Measurements from ENCODE around the gene AOPEP.

AOPEP gene

GRCh38 chr9:95053611-95054570 lies 327.4 kb downstream of the AOPEP start:
- DNase-seq (ENCODE audit: low read depth in 1 of 2, low spot score in 1 of 2), result no peak

- no peak for DNase-seq (ENCODE audit: low read depth in 1 of 2, low spot score in 1 of 2)
Observed at GRCh38 chr9:95055334-95055850, 328.9 kb downstream of the AOPEP start.

- no peak for DNase-seq (ENCODE audit: low read depth in 1 of 2, low spot score in 1 of 2)
Observed at GRCh38 chr9:95055851-95056551, 329.5 kb downstream of the AOPEP start.

- no peak for DNase-seq (ENCODE audit: low read depth in 1 of 2, low spot score in 1 of 2)
Observed at GRCh38 chr9:95057101-95057500, 330.6 kb downstream of the AOPEP start.

- no peak for DNase-seq (ENCODE audit: low read depth in 1 of 2, low spot score in 1 of 2)
Observed at GRCh38 chr9:95058121-95058785, 331.8 kb downstream of the AOPEP start.

- no peak for DNase-seq (ENCODE audit: low read depth in 1 of 2, low spot score in 1 of 2)
Observed at GRCh38 chr9:95058795-95059386, 332.4 kb downstream of the AOPEP start.

- no peak for DNase-seq (ENCODE audit: low read depth in 1 of 2, low spot score in 1 of 2)
Observed at GRCh38 chr9:95060234-95060633, 333.7 kb downstream of the AOPEP start.

GRCh38 chr9:95060916-95061315 lies 334.4 kb downstream of the AOPEP start:
- no peak for DNase-seq (ENCODE audit: low read depth in 1 of 2, low spot score in 1 of 2)

GRCh38 chr9:95061916-95062595 lies 335.6 kb downstream of the AOPEP start:
- no peak for DNase-seq (ENCODE audit: low read depth in 1 of 2, low spot score in 1 of 2)

GRCh38 chr9:95062596-95063065 lies 336.1 kb downstream of the AOPEP start:
- DNase-seq (ENCODE audit: low read depth in 1 of 2, low spot score in 1 of 2), result no peak

GRCh38 chr9:95063300-95063699 lies 336.8 kb downstream of the AOPEP start:
- DNase-seq (ENCODE audit: low read depth in 1 of 2, low spot score in 1 of 2), result no peak

GRCh38 chr9:95065224-95065623 lies 338.7 kb downstream of the AOPEP start:
- DNase-seq (ENCODE audit: low read depth in 1 of 2, low spot score in 1 of 2), result no peak

GRCh38 chr9:95067057-95067456 lies 340.6 kb downstream of the AOPEP start:
- DNase-seq (ENCODE audit: low read depth in 1 of 2, low spot score in 1 of 2), result no peak

GRCh38 chr9:95067897-95068296 lies 341.4 kb downstream of the AOPEP start:
- DNase-seq (ENCODE audit: low read depth in 1 of 2, low spot score in 1 of 2), result no peak

- DNase-seq (ENCODE audit: low read depth in 1 of 2, low spot score in 1 of 2), result no peak
Observed at GRCh38 chr9:95070549-95071021, 344.1 kb downstream of the AOPEP start.

- no peak for DNase-seq (ENCODE audit: low read depth in 1 of 2, low spot score in 1 of 2)
Observed at GRCh38 chr9:95071450-95071849, 345.0 kb downstream of the AOPEP start.

- DNase-seq (ENCODE audit: low read depth in 1 of 2, low spot score in 1 of 2), result no peak
Observed at GRCh38 chr9:95071925-95072324, 345.4 kb downstream of the AOPEP start.

- no peak for DNase-seq (ENCODE audit: low read depth in 1 of 2, low spot score in 1 of 2)
Observed at GRCh38 chr9:95073042-95073607, 346.6 kb downstream of the AOPEP start.

GRCh38 chr9:95073918-95074317 lies 347.4 kb downstream of the AOPEP start:
- DNase-seq (ENCODE audit: low read depth in 1 of 2, low spot score in 1 of 2), result no peak

GRCh38 chr9:95074632-95075031 lies 348.1 kb downstream of the AOPEP start:
- DNase-seq (ENCODE audit: low read depth in 1 of 2, low spot score in 1 of 2), result no peak
